ENCODE results near the gene MAPT. TPM values are rescaled to one million over a fixed set of nuclear protein-coding genes. Genes with fewer than 3 reads are reported as not detected.
"Not testable (repeated sequence)": the region's sequence is repeated elsewhere in the genome, so short reads cannot be mapped to it uniquely, and the experiment has no call there.

The MAPT gene
- total RNA-seq, 1 experiment from 2014 or later, result 37.5 TPM

DNA sequence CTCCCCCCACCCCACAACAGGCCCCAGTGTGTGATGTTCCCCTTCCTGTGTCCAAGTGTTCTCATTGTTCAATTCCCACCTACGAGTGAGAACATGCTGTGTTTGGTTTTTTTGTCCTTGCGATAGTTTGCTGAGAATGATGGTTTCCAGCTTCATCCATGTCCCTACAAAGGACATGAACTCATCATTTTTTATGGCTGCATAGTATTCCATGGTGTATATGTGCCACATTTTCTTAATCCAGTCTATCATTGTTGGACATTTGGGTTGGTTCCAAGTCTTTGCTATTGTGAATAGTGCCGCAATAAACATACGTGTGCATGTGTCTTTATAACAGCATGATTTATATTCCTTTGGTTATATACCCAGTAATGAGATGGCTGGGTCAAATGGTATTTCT is 62.4 kb downstream of the MAPT start:
- H3K9me2 ChIP-seq (ENCODE audit: insufficient read depth); H3K4me3 ChIP-seq (replicated peaks in 1 of 2; ENCODE audit: low read depth in 1 of 2, low read length in 2 of 2); H2AFZ ChIP-seq (ENCODE audit: low read depth, low read length, poor library complexity, severe bottlenecking); H3K27me3 ChIP-seq (ENCODE audit: insufficient read depth, low read length); BruUV-seq (replicated peaks); ATAC-seq; H3K79me2 ChIP-seq (ENCODE audit: insufficient read depth, low read length); H3K4me2 ChIP-seq (ENCODE audit: low read length); POLR2A ChIA-PET; CTCF ChIA-PET; H3K36me3 ChIP-seq (ENCODE audit: control insufficient read depth in 1 of 2, insufficient read depth in 2 of 2, low read length in 2 of 2); H3K27ac ChIP-seq (ENCODE audit: low read depth, low read length); H4K20me1 ChIP-seq (ENCODE audit: insufficient read depth); H3K9ac ChIP-seq (ENCODE audit: low read length); DNase-seq (ENCODE audit: low read depth, low spot score); intact Hi-C loops (cut with micrococcal nuclease); H3K9me3 ChIP-seq (ENCODE audit: control insufficient read depth in 1 of 2, insufficient read depth in 1 of 2, low read depth in 1 of 2, low read length in 2 of 2); RAD21 ChIA-PET (ENCODE audit: low non-redundant PET in 1 of 2, low total read pairs in 2 of 2, uncharacterized antibody in 2 of 2, unreplicated experiment in 2 of 2): not testable (repeated sequence)
- peaks cover 9 to 27% of the 10 kb centered on the region in 2 experiments for H3K4me1 ChIP-seq (ENCODE audit: control insufficient read depth in 1 of 2, insufficient read depth in 2 of 2, low read length in 2 of 2)

DNA sequence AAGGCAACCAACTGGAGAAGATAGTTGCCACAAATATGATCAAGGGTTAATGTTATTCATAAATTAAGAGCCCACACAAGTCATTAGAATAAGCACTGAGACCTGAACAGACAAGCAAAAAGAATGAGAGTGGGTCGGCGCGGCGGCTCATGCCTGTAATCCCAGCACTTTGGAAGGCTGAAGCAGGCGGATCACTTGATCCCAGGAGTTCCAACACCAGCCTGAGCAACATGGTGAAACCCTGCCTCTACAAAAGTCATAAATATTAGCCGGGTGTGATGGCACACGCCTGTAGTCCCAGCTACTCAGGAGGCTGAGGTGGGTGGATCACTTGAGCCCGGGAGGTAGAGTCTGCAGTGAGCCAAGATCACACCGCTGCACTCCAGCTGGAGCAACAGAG is 64.0 kb downstream of the MAPT start:
- no peak for TF ChIP-seq ZNF274 (IDR thresholded peaks at IDR 0.05; ENCODE audit: low read depth, low read length)
- no peak for TF ChIP-seq POLR2A (IDR thresholded peaks at IDR 0.05; ENCODE audit: borderline replicate concordance, extremely low read depth, insufficient read depth, insufficient read length)
- H3K9me2 ChIP-seq (ENCODE audit: insufficient read depth), result no peaks in the 10 kb centered on the region

More for the DNA sequence above, 64.0 kb downstream of the MAPT start:
- ChIA-PET POLR2A (no interaction called here), RAD21 (ENCODE audit: low non-redundant PET in 1 of 2, low total read pairs in 2 of 2, uncharacterized antibody in 2 of 2, unreplicated experiment in 2 of 2) (no interaction called here), CTCF (no interaction called here)
- BruUV-seq (replicated peaks), result no TSS peak
- Histone ChIP-seq H3K4me2 (ENCODE audit: low read length) (no peak overlapping the region), H3K9ac (ENCODE audit: low read length) (no peak overlapping the region), H3K79me2 (ENCODE audit: insufficient read depth, low read length) (no peaks in the 10 kb centered on the region), H3K27me3 (ENCODE audit: insufficient read depth, low read length) (no peaks in the 10 kb centered on the region), H3K36me3 (ENCODE audit: control insufficient read depth in 1 of 2, insufficient read depth in 2 of 2, low read length in 2 of 2) (no peaks in the 10 kb centered on the region), H4K20me1 (ENCODE audit: insufficient read depth) (no peaks in the 10 kb centered on the region; the same call in 1 of the 2 replicates), H3K9me3 (ENCODE audit: control insufficient read depth in 1 of 2, insufficient read depth in 1 of 2, low read depth in 1 of 2, low read length in 2 of 2) (no peaks in the 10 kb centered on the region), H3K4me1 (ENCODE audit: control insufficient read depth in 1 of 2, insufficient read depth in 2 of 2, low read length in 2 of 2) (peaks cover 9 to 23% of the 10 kb centered on the region in 2 experiments), H3K4me3 (replicated peaks in 1 of 2; ENCODE audit: low read depth in 1 of 2, low read length in 2 of 2) (no peak overlapping the region), H2AFZ (ENCODE audit: low read depth, low read length, poor library complexity, severe bottlenecking) (no peak overlapping the region), H3K27ac (ENCODE audit: low read depth, low read length) (no peak overlapping the region)
- no peak for DNase-seq (ENCODE audit: low read depth, low spot score)
- intact Hi-C loops (cut with micrococcal nuclease), result no loop called here
- no peak for ATAC-seq

Measured in HCT116 (cell line).